Measurements from ENCODE around the gene POU2F1. TPM values are rescaled to one million over a fixed set of nuclear protein-coding genes. Genes with fewer than 3 reads are reported as not detected.

Gene POU2F1
- polyA plus RNA-seq, 4 donors = 8.1 to 16.6 (median 16.2) TPM

GRCh38 chr1:167456926-167457325 lies 236.2 kb downstream of the POU2F1 start:
- DNase-seq (ENCODE audit: low read depth in 4 of 4, low spot score in 3 of 4) = no peak

- no peak for DNase-seq (ENCODE audit: low read depth in 4 of 4, low spot score in 3 of 4)
These were observed 237.4 kb downstream of the POU2F1 start for GRCh38 chr1:167457936-167458584.

- DNase-seq (ENCODE audit: low read depth in 4 of 4, low spot score in 3 of 4) = no peak
These were observed 240.2 kb downstream of the POU2F1 start for GRCh38 chr1:167460836-167461235.

- DNase-seq (ENCODE audit: low read depth in 4 of 4, low spot score in 3 of 4) = no peak
These were observed 241.7 kb downstream of the POU2F1 start for GRCh38 chr1:167462341-167462740.

GRCh38 chr1:167463080-167463479 lies 242.4 kb downstream of the POU2F1 start:
- no peak for DNase-seq (ENCODE audit: low read depth in 4 of 4, low spot score in 3 of 4)

GRCh38 chr1:167463875-167464575 lies 243.3 kb downstream of the POU2F1 start:
- no peak for DNase-seq (ENCODE audit: low read depth in 4 of 4, low spot score in 3 of 4)

- no peak for DNase-seq (ENCODE audit: low read depth in 4 of 4, low spot score in 3 of 4)
These were observed 244.3 kb downstream of the POU2F1 start for GRCh38 chr1:167465018-167465417.

GRCh38 chr1:167465743-167466142 lies 245.1 kb downstream of the POU2F1 start:
- no peak for DNase-seq (ENCODE audit: low read depth in 4 of 4, low spot score in 3 of 4)

- DNase-seq (ENCODE audit: low read depth in 4 of 4, low spot score in 3 of 4) = no peak
These were observed 246.5 kb downstream of the POU2F1 start for GRCh38 chr1:167467126-167467710.

- DNase-seq (ENCODE audit: low read depth in 4 of 4, low spot score in 3 of 4) = no peak
These were observed 247.1 kb downstream of the POU2F1 start for GRCh38 chr1:167467752-167468151.

- DNase-seq (ENCODE audit: low read depth in 4 of 4, low spot score in 3 of 4) = no peak
These were observed 248.7 kb downstream of the POU2F1 start for GRCh38 chr1:167469280-167469965.

- DNase-seq (ENCODE audit: low read depth in 4 of 4, low spot score in 3 of 4) = no peak
These were observed 250.9 kb downstream of the POU2F1 start for GRCh38 chr1:167471568-167471967.

GRCh38 chr1:167472752-167473521 lies 252.3 kb downstream of the POU2F1 start:
- no peak for DNase-seq (ENCODE audit: low read depth in 4 of 4, low spot score in 3 of 4)

GRCh38 chr1:167473761-167474160 lies 253.1 kb downstream of the POU2F1 start:
- DNase-seq (ENCODE audit: low read depth in 4 of 4, low spot score in 3 of 4) = no peak

- no peak for DNase-seq (ENCODE audit: low read depth in 4 of 4, low spot score in 3 of 4)
These were observed 253.5 kb downstream of the POU2F1 start for GRCh38 chr1:167474191-167474641.

GRCh38 chr1:167476061-167476460 lies 255.4 kb downstream of the POU2F1 start:
- no peak for DNase-seq (ENCODE audit: low read depth in 4 of 4, low spot score in 3 of 4)
